GM21619 (cell line): ENCODE results near the gene LAMB2.

ENCODE experiments used
- ATAC-seq: cut with Tn5 transposase; IDR thresholded peaks from one replicate; pipeline ENCODE4 v1.9.1; 2021; ENCODE audit not compliant: unreplicated experiment

The LAMB2 gene

DNA sequence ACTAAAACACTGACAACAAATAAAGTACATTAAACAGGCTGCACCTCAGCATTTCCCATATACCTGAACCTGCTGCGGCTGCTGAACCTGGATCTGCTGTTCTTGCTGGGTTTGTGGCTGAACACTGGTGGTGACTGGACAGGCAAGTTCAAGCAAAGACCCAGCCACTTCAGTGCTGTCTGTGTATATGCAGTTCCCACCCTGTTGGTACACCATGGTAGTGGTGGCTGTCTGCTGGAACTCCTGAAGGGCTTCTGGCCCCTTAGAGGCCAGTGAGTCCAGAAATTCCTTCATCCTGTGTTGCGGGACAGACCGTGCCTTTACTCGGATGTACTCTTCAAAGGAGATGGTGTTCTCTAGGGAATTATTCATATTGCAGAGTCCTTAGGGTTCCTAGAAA is 56.2 kb downstream of the LAMB2 start:
- no peak for ATAC-seq

DNA sequence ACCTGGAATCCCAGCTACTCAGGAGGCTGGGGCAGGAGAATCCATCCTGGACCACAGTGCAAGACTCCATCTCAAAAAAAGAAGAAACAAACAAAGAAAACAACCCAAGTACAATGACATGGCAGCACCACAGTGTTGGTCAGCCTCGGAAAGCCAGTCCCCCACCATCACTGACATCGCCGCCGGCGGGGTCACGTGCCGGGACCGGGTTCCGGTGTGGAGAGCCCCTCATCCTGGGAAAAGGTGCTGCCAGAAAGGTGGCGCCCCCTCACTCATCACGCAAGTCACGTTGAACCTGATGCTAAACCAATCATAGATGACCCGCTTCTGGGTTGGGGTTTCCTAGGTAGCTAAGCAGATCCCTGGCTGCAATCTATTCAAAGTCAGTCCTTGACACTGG is 56.7 kb downstream of the LAMB2 start:
- ATAC-seq, result no peak
